Esophagus squamous epithelium (tissue), 4 donors: ENCODE results near the gene WDR33.

ENCODE experiments used
- CTCF ChIP-seq, 6 experiments: fragments of 450-650 bp in 4 of 6; fragments of 200-600 bp in 2 of 6; sonication (generic) in 2 of 6; IDR thresholded peaks; one replicate each; pipeline ENCODE4 v1.5.1; 2016 to 2019; ENCODE audit warnings: antibody characterized with exemption in 6 of 6, mild to moderate bottlenecking in 4 of 6, moderate library complexity in 4 of 6
- POLR2A ChIP-seq, 4 donors: fragments of 450-650 bp; IDR thresholded peaks; one replicate each; pipeline ENCODE4 v1.6.1; 2017; ENCODE audit warnings: antibody characterized with exemption in 4 of 4, mild to moderate bottlenecking in 4 of 4, moderate library complexity in 3 of 4

DNA sequence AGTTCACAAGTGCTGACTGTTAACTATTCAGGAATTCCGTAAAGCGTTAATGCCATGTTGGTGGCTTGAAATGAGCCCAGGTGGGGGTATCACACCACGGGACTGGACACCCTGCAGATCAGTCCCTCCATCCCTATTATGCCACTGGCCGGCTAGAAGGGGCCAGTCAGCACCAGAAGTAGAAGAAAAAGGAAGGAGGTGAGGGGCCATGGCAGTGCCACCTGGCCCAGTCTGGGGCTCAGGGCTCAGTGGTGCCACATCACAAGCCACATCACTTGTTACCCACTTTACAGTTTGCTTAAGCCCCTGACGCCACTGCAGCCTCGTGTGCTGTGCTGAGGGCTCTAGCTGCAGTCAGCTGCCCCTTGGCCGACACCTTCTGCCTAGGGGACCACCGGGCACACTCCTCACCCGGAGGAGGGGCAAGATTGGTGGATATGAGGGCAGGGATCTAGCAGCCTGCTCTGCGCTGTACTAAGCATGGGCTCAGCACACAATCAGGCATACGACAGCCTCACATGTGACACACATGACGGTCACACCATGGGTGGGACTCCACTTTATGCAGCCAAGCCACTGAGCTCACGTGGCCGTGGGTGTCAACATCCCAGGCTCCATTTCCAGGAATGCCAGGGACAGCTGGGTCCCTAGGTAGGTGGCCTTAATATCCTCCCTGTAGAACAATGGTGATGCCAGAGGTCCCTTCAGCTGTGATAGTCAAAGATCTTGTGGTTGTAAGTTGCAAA lies 139.2 kb downstream of the WDR33 start:
- TF ChIP-seq CTCF (IDR thresholded peaks at IDR 0.05) (no peak), POLR2A (IDR thresholded peaks at IDR 0.05) (no peak)
